Measurements from ENCODE around the gene LRRC4C. TPM values are rescaled to one million over a fixed set of nuclear protein-coding genes. Genes with fewer than 3 reads are reported as not detected.
"Not testable (repeated sequence)": the region's sequence is repeated elsewhere in the genome, so short reads cannot be mapped to it uniquely, and the experiment has no call there.

LRRC4C gene
- total RNA-seq, 6 experiments from 2014 or later = 0.25 to 0.43 (median 0.27) TPM

DNA sequence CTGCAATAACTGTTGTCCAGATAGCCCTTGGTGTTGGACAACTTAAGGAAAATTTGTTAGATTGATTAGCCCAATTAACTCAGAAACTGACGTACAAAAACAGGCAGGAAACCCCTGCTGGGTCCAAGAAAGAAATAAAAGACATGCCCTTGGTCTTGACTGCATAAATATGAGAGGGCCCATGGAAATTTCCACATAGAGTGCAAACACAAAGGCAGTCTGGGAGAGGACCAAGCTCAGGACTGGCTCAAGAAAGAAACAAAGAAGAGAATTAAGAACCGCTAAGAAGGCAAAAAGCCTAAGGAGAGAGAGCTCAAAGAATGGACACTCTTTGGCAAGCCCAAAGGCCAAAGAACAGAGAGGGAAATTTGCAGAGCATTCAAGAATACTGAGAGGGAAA lies 1243.9 kb downstream of the LRRC4C start:
- DNase-seq = no peak
- Histone ChIP-seq H3K27me3 (no peaks in the 10 kb centered on the region), H3K4me3 (no peak overlapping the region), H3K36me3 (no peaks in the 10 kb centered on the region), H3K4me1 (no peaks in the 10 kb centered on the region), H3K27ac (no peak overlapping the region), H3K9me3 (no peaks in the 10 kb centered on the region)
- WGBS (ENCODE audit: insufficient coverage, low coverage, low lambda C conversion rate, missing lambda C conversion rate) = 45% methylated on average over 2 of the region's 2 CpGs
- ATAC-seq = no peak
- TF ChIP-seq CTCF (IDR thresholded peaks at IDR 0.05) = no peak
- TF ChIP-seq POLR2A (IDR thresholded peaks at IDR 0.05) = no peak
- intact Hi-C loops (cut with DNase I) = no loop called here

DNA sequence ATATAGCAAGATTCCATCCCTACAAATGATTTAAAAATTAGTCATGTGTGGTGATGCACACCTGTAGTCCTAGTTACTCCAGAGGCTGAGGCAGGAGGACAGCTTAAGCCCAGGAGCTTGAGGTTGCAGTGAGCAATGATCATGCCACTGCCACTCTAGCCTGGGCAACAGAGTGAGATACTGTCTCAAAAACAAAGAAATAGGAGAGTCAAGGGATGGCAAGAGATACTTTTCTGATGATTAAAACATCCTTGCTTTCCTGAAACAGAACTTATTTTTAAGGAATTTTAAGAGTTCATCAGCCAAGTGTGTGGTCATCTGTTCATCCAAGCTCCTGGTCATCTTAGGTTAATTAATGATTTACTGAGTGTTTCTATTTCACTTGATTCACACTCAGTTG lies 1252.0 kb downstream of the LRRC4C start:
- Histone ChIP-seq H3K9me3 (no peaks in the 10 kb centered on the region), H3K4me3 (no peak overlapping the region), H3K27ac (no peak overlapping the region), H3K4me1 (no peaks in the 10 kb centered on the region), H3K36me3 (no peaks in the 10 kb centered on the region), H3K27me3 (no peaks in the 10 kb centered on the region)
- ATAC-seq (no peak), DNase-seq (no peak)
- intact Hi-C loops (cut with DNase I) = no loop called here
- no peak for TF ChIP-seq CTCF (IDR thresholded peaks at IDR 0.05)
- TF ChIP-seq POLR2A (IDR thresholded peaks at IDR 0.05) = no peak

DNA sequence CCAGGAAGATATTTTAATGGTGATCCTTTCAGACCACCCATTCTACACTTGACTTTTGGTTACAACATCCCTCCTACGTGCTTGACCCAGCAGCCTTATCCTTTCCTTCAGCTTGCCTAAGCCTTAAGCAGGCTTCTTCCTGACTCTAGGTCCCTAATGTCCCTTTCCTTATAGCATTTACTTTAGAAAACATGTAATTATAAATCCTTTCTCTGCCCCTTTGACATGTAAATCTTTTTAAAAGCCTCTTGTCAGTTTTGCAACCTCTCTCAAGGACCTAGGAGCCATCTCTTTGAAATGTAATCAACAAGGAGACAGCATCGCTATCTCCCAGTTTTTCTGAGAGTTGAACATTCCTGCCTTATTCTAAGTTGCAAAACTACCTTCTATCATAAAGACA lies 1255.2 kb downstream of the LRRC4C start:
- H3K27me3 ChIP-seq = no peaks in the 10 kb centered on the region
- no peak for DNase-seq
- WGBS (ENCODE audit: insufficient coverage, low coverage, low lambda C conversion rate, missing lambda C conversion rate) = 39% methylated on average over 2 of the region's 2 CpGs
- H3K4me3 ChIP-seq = no peak overlapping the region
- ATAC-seq = no peak
- no peak overlapping the region for H3K27ac ChIP-seq
- TF ChIP-seq POLR2A (IDR thresholded peaks at IDR 0.05) = no peak
- no peak for TF ChIP-seq CTCF (IDR thresholded peaks at IDR 0.05)
- intact Hi-C loops (cut with DNase I) = no loop called here
- no peaks in the 10 kb centered on the region for H3K36me3 ChIP-seq
- no peaks in the 10 kb centered on the region for H3K4me1 ChIP-seq
- H3K9me3 ChIP-seq = no peaks in the 10 kb centered on the region

DNA sequence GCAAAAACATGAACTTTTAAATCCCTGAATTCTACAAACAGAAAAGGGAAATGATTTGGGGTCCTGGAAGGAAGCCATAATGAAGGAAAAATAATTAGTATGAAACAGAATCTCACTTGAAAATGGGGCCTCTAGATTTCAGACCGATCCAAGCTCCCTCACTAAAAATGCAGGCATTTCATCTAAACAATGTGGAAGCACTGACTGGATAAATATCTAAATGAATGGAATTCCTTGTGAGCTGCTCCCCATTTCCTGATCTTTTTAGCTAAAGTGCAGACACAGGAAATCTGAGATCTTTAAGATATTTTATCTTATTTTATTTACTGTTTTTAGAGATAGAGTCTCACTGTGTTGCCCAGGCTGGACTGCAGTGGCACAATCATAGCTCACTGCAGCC lies 1255.8 kb downstream of the LRRC4C start:
- Histone ChIP-seq H3K27ac (no peak overlapping the region), H3K36me3 (no peaks in the 10 kb centered on the region), H3K27me3 (no peaks in the 10 kb centered on the region), H3K4me1 (no peaks in the 10 kb centered on the region), H3K4me3 (no peak overlapping the region), H3K9me3 (no peaks in the 10 kb centered on the region)
- ATAC-seq (no peak), DNase-seq (no peak)
- TF ChIP-seq CTCF (IDR thresholded peaks at IDR 0.05) (no peak), POLR2A (IDR thresholded peaks at IDR 0.05) (no peak)
- intact Hi-C loops (cut with DNase I) = no loop called here
- 38% methylated on average over 1 of the region's 1 CpG for WGBS (ENCODE audit: insufficient coverage, low coverage, low lambda C conversion rate, missing lambda C conversion rate)

DNA sequence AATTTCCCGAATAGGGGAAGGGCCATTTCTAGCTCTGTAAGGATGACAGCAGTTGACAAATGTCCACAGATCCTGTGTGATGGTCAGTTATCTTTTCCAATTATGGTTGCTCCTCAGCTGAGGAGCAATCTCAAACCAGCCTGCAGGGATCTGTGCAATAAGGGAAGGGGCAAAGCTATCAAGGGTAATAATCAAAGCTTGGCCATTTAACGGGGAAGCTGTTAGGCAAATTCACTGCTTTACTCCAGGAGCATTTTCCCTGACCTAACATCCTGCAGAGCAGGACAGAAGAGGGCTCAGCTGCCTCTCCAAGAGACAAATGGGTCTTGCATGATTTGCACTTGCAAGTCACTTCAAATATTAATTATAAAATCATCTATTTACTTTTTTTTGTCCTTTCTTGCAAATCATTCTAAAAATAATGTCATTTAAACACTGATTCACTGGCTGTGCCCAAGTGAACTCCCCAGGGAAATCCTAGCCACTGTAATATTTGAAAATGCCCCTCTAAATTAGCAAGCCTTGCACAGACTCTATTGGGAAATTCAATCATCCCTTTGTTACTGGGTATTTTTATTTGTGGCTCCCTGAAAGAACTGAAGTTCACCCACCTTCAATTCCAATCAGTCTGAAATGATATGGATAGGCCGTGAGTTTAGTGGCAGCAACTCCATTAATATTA lies 1256.7 kb downstream of the LRRC4C start:
- Histone ChIP-seq H3K27me3 (no peaks in the 10 kb centered on the region), H3K36me3 (no peaks in the 10 kb centered on the region), H3K4me3 (no peak overlapping the region), H3K4me1 (no peaks in the 10 kb centered on the region), H3K9me3 (no peaks in the 10 kb centered on the region), H3K27ac (no peak overlapping the region)
- DNase-seq (no peak), ATAC-seq (no peak)
- intact Hi-C loops (cut with DNase I) = no loop called here
- TF ChIP-seq CTCF (IDR thresholded peaks at IDR 0.05) (no peak), POLR2A (IDR thresholded peaks at IDR 0.05) (no peak)
- WGBS (ENCODE audit: insufficient coverage, low coverage, low lambda C conversion rate, missing lambda C conversion rate) = 46% methylated on average over 3 of the region's 3 CpGs

- intact Hi-C loops (cut with DNase I); H3K9me3 ChIP-seq; H3K27ac ChIP-seq; H3K36me3 ChIP-seq; ATAC-seq; H3K4me3 ChIP-seq; DNase-seq; H3K4me1 ChIP-seq; H3K27me3 ChIP-seq: not testable (repeated sequence)
- WGBS (ENCODE audit: insufficient coverage, low coverage, low lambda C conversion rate, missing lambda C conversion rate) = 100% methylated on average over 1 of the region's 5 CpGs
Observed at GRCh38 chr11:40192590-40192989, 1266.9 kb downstream of the LRRC4C start.
